Rectal smooth muscle tissue (tissue), 1 donor: ENCODE measurements around the gene PLA2G3.
"Not testable (repeated sequence)": the region's sequence is repeated elsewhere in the genome, so short reads cannot be mapped to it uniquely, and the experiment has no call there.

Experiments used
- H3K27ac ChIP-seq: one replicate; pipeline ENCODE4 v1.7.0; 2013; ENCODE audit warnings: low read depth, low read length, inconsistent platforms
- H3K27me3 ChIP-seq: one replicate; pipeline ENCODE4 v1.7.0; 2013; ENCODE audit warnings: low read length; ENCODE audit not compliant: control insufficient read depth, insufficient read depth
- H3K36me3 ChIP-seq: one replicate; pipeline ENCODE4 v1.7.0; 2013; ENCODE audit warnings: low read length; ENCODE audit not compliant: control insufficient read depth, insufficient read depth
- H3K4me1 ChIP-seq: one replicate; pipeline ENCODE4 v1.7.0; 2013; ENCODE audit warnings: low read length; ENCODE audit not compliant: control insufficient read depth, insufficient read depth
- H3K4me3 ChIP-seq: one replicate; pipeline ENCODE4 v1.7.0; 2013; ENCODE audit warnings: low read length
- H3K9ac ChIP-seq: one replicate; pipeline ENCODE4 v1.7.0; 2013; ENCODE audit warnings: low read length

Gene PLA2G3

DNA sequence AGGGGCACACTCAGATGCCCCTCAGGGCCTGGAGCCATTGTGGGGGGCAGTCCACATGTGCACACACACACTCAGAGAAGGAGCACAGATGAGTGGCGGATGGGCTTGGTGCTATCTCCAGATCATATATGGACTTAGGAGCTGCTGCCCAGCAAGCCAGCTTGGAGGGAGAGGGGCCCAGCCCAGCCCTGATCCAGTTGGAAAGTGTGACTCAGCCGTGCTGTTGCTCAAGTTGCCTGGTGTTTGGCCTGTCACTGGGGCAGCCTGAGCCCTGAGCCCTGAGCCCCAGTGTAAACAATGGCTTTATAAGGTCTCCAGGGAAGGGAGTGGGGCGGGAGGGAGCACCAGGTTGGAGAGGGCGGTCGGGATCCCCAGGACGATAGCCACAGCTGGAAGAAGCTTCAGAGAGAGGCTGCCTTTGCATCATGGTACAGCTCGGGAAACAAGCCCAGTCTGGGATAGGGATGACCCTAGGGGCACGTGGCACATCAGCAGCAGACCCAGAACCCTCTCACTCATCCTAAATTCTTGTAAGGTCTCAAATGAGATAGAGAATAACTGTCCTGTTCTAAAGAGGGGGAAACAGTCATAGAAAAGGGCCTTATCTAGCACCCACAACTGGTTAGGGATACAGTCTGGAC, 37.7 kb downstream of the PLA2G3 start:
- H3K27me3 ChIP-seq: no peaks in the 10 kb centered on the region
- H3K4me3 ChIP-seq: no peak overlapping the region
- H3K36me3 ChIP-seq: peaks cover 23% of the 10 kb centered on the region
- H3K4me1 ChIP-seq: peaks cover 58% of the 10 kb centered on the region
- no peak overlapping the region for H3K9ac ChIP-seq
- H3K27ac ChIP-seq: peak overlapping the region; percentile 100

DNA sequence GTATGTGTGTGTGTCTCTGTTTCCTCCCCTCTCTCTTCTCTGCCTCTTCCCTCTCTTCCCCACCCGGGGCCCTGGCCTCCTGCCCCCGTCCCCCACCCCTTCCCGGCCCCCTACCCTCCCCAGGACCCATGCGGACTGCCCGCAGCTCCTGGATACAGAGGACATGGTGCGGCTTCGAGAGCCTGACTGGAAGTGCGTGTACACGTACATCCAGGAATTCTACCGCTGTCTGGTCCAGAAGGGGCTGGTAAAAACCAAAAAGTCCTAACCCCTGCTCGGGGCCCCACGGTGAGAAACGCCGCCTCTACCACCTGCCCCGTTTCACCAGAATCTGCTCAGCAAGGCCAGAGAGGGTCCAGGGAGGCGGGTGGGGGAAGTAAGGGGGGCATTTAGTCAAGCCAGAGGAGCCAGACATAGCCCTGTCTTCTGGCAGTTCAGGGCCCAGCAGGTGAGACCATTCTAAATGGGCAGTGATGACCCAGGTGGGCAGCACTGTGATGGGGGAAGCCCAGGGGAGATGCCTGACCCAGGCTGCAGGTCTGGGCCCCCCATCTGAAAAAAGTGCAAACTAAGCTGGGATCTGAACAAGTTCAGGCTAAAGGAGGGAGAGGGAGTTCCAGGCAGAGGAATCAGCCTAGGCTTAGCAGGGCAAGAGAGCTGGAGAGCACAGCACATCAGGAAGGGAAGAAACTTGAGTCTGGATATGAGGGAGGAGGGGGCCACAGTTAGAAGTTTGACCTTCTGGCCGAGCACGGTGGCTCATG, 39.4 kb downstream of the PLA2G3 start:
- Histone ChIP-seq H3K27ac (peak overlapping the region; percentile 100), H3K36me3 (peaks cover 34% of the 10 kb centered on the region), H3K9ac (no peak overlapping the region), H3K4me1 (peaks cover 70% of the 10 kb centered on the region), H3K27me3 (no peaks in the 10 kb centered on the region), H3K4me3 (no peak overlapping the region)

DNA sequence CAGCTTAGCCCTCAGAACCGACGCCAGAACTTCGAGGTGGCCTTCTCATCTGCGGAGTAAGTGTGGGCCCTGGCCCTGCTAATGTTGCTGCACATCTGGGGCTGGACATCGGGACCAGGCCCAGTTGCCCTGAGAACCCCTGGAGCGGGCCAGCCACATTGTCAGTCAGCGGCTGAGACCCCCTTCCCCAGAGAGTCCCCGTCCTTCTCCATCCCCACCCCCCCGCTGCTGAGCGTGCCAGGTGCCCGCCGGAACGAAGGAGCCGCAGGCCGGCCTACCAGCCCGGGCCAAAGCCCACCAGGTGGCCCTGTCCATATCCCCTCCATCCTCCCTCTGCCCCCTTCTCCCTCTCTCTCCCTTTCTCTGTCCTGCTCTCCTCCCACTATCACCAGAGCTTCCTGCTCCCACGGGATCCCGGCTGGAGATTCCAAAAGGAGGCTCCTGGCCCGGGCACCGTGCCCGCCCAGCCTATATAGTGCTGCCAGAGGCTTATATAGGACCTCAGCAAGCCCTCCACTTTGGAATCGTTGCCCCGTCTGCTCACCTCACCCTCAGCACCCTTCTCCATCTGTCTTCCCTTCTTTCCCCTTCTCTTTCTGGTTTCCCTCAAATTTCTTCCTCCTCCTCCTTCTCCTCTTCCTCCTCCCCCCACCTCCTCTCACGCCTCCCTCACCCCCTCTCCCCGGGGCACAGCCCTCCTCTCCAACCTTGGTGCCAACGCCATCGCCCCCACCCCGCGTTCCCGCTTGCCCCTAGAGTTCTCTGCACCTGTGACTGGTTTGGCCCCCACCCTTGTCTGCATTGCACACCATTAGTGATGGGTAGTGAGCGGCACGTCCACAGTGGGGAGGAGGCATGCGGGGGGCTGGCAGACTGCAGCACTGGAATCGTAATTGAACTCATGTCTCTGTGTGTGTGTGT, 40.2 kb downstream of the PLA2G3 start:
- Histone ChIP-seq H3K4me1 (peaks cover 72% of the 10 kb centered on the region), H3K36me3 (peaks cover 42% of the 10 kb centered on the region), H3K4me3 (no peak overlapping the region), H3K27ac (peak overlapping the region; percentile 100), H3K9ac (no peak overlapping the region), H3K27me3 (no peaks in the 10 kb centered on the region)

DNA sequence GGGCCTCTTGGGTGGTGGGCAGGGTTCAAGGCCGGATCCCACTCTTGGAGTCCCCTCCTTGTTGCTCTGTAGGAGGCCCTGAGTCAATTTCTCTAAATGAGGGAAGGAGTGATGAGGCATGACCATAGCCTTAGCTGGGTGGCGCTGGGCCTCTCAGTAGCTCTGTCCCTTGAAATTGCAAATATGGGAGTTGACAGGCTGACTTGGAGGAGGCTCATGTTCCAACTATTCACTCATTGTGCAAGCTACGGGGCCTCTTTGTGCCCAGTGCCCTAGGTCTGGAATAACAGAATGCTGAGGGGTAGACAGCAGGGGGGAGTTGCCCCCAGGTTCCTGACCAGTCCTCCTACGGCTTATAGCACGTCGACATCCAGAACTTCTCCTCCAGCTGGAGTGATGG, 40.9 kb downstream of the PLA2G3 start:
- peak overlapping the region; percentile 100 for H3K27ac ChIP-seq
- peaks cover 43% of the 10 kb centered on the region for H3K36me3 ChIP-seq
- H3K27me3 ChIP-seq: no peaks in the 10 kb centered on the region
- peaks cover 72% of the 10 kb centered on the region for H3K4me1 ChIP-seq
- no peak overlapping the region for H3K9ac ChIP-seq
- H3K4me3 ChIP-seq: no peak overlapping the region

DNA sequence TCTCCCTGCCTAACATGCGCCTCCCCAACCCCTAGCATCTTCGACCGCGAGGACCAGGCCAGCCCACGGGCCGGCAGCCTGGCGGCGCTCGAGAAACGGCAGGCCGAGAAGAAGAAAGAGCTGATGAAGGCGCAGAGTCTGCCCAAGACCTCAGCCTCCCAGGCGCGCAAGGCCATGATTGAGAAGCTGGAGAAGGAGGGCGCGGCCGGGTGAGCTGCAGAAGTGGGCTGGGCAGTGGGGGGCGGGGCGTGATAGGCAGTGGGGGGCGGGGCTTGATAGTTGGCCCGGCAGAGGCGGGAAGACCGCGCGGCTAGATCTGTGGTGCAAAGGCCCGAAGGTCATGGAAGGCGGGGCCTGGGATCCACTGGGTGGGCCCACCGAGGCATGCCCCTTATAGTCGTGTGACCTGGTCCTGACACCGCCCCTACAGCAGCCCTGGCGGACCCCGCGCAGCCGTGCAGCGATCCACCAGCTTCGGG, 41.6 kb downstream of the PLA2G3 start:
- peak overlapping the region; percentile 100 for H3K27ac ChIP-seq
- H3K4me3 ChIP-seq: peak overlapping the region; percentile 35
- peaks cover 43% of the 10 kb centered on the region for H3K36me3 ChIP-seq
- H3K4me1 ChIP-seq: peaks cover 67% of the 10 kb centered on the region
- H3K27me3 ChIP-seq: no peaks in the 10 kb centered on the region
- no peak overlapping the region for H3K9ac ChIP-seq

DNA sequence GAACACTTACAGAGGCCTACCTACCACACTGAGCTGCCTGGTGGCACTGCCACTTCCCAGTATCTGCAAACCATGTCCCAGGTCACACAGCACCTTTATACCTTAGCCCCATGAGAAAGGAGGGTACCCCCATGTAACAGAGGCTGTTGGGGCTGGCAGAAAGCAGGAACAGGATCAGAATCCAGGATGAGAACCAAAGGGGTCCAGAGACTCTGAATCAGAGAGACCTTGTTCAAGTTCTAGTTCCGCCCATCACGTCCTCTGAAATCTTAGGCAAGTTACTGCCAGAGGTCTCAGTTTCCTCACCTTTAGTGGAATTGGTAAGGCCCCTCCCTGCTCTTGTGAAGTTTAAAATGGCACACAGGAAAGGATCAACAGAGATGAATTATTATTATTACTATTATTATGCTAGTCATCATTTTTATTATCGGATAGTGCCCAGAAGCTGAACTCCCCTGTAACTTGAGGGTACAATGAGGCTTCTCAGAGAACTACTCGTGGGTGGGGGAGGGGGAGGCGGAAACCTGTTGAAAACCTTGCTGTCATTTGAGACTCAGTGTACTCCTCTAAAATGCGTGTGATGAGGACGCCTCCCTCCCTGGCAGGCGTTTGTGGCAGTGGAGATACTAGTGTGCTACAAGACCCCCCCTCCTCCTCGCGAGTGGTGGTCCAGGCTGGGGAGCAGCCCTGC, 42.2 kb downstream of the PLA2G3 start:
- H3K9ac ChIP-seq: no peak overlapping the region
- peak overlapping the region; percentile 35 for H3K4me3 ChIP-seq
- peaks cover 61% of the 10 kb centered on the region for H3K4me1 ChIP-seq
- H3K36me3 ChIP-seq: peaks cover 43% of the 10 kb centered on the region
- no peaks in the 10 kb centered on the region for H3K27me3 ChIP-seq
- H3K27ac ChIP-seq: peak overlapping the region; percentile 100

DNA sequence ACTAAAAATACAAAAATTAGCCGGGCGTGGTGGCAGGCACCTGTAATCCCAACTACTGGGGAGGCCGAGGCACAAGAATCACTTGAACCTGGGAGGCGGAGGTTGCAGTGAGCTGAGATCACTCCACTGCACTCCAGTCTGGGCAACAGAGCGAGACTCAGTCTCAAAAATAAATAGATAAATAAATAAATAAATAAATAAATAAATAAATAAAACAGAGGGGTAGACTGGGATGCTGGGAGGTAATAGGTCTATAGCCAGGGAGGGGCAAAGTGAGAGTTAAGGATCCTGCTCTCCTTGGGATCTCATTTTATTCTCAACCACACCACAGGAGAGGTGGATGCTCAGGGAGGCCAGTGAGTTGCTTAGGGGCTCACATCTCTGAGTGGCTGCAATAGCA, 42.8 kb downstream of the PLA2G3 start:
- peak overlapping the region; percentile 100 for H3K27ac ChIP-seq
- H3K4me1 ChIP-seq: peaks cover 56% of the 10 kb centered on the region
- H3K4me3 ChIP-seq, H3K9ac ChIP-seq, H3K27me3 ChIP-seq: not testable (repeated sequence)
- H3K36me3 ChIP-seq: peaks cover 41% of the 10 kb centered on the region

DNA sequence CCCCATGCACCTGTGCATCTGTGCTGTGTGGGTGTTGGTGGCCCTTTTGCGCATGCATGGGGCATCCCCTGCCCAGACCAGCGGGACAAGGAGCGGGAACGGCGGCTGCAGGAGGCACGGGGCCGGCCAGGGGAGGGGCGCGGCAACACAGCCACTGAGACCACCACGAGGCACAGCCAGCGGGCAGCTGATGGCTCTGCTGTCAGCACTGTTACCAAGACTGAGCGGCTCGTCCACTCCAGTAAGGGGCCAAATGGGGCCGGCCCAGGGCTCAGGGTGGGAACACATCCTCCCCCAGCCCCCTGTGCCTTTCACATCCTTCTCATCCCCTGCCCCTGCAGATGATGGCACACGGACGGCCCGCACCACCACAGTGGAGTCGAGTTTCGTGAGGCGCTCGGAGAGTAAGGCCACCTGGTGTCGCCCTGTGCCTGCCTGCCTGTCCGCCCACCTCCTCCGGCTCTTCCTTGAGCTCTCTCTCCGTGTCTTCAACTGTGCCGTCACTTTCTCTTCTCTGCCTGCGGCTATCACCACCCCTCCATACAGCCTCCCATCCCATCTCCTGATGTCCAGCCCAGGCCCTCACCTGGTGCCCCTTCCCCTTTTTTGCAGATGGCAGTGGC, 43.5 kb downstream of the PLA2G3 start:
- Histone ChIP-seq H3K27ac (peak overlapping the region; percentile 99), H3K4me3 (peak overlapping the region; percentile 43), H3K36me3 (peaks cover 44% of the 10 kb centered on the region), H3K9ac (no peak overlapping the region), H3K27me3 (no peaks in the 10 kb centered on the region), H3K4me1 (peaks cover 50% of the 10 kb centered on the region)

DNA sequence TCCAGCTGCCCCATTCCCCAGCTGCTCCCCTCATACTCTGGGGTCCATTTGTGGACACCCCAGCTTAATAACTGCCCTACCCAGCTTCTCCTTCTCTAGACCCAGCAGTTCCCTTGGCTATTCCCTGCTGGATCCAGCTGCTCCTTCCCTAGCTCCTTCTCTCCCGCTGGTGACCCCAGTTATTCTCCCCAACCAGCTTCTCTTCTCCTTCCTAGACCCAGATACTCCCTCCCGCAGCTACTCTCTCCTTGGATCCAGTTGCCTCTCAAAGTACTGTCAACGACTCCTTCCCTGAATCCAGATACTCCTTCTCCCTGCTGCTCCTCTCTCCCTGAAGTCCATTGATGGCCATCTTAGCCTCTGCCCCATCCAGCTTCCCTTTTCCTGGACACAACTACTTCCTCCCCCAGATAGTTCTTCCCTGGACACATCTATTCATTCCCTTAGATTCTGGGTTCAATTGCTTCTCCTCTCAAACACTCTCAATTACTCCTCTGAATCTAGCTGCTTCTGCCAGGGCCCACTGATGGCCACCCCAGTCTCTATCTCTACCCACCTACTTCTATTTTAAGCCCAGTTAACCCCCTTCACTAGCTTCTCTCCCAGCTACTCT, 44.6 kb downstream of the PLA2G3 start:
- Histone ChIP-seq H3K4me3 (peak overlapping the region; percentile 43), H3K27me3 (no peaks in the 10 kb centered on the region), H3K27ac (peak overlapping the region; percentile 99), H3K4me1 (peaks cover 43% of the 10 kb centered on the region), H3K9ac (no peak overlapping the region), H3K36me3 (peaks cover 46% of the 10 kb centered on the region)

DNA sequence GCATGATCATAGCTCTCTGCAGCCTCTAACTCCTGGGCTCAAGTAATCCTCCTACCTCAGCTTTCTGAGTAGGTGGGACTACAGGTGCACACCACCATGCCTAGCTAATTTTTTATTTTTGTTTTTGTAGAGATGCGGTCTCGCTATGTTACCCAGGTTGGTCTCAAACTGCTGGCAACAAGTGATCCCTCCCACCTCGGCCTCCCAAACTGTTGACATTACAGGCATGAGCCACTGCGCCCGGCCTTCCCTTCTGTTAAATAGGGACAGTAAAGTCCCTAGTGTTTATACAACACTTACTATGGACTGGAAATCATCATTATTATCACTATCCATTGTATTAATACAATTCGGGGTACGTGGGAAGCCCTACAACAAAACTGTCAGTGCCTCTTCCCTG, 45.6 kb downstream of the PLA2G3 start:
- Histone ChIP-seq H3K36me3 (peaks cover 39% of the 10 kb centered on the region), H3K9ac (no peak overlapping the region), H3K4me1 (peaks cover 41% of the 10 kb centered on the region), H3K27ac (peak overlapping the region; percentile 99), H3K27me3 (no peaks in the 10 kb centered on the region), H3K4me3 (peak overlapping the region; percentile 55)

DNA sequence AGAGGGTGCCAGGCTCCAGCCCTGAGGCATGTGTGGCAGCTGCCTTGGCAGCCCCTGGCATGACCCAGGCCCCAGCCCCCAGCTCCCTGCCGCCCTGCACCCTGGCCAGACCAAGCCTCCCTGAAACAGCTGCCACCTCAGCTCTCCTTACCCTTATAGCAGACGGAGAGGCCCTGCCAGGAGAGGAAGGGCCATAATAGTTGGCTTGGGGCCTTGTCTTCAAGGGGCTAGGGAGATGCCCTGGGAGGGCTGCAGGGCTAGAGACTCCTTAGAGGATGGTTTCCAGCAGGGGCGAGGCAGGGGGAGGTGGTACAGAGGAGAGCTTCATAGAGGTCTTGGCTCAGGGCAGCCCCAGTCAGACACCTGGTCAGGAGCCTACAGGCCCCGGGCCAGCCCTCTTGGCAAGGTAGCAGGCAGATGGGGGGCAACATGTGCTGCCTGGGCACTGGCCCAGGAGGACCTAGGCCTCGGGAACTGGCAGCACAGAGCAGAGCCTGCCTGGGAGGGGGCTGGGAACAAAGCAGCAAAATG, 46.2 kb downstream of the PLA2G3 start:
- H3K9ac ChIP-seq: peak overlapping the region; percentile 53

More for the DNA sequence above, 46.2 kb downstream of the PLA2G3 start:
- Histone ChIP-seq H3K36me3 (peaks cover 39% of the 10 kb centered on the region), H3K4me1 (peaks cover 40% of the 10 kb centered on the region), H3K27ac (peak overlapping the region; percentile 99), H3K4me3 (peak overlapping the region; percentile 55), H3K27me3 (no peaks in the 10 kb centered on the region)
